Neutrophil (primary cell): Measurements from ENCODE around the gene MAP1LC3B.
"Not testable (repeated sequence)": the region's sequence is repeated elsewhere in the genome, so short reads cannot be mapped to it uniquely, and the experiment has no call there.

Source experiments
- H3K27ac ChIP-seq: fragments of 200-600 bp; sonication (generic); 2 replicates; pipeline ENCODE4 v1.5.1; 2016; ENCODE audit warnings: mild to moderate bottlenecking, moderate library complexity
- H3K27me3 ChIP-seq: fragments of 200-600 bp; sonication (generic); 2 replicates; pipeline ENCODE4 v1.6.0; 2016; ENCODE audit warnings: mild to moderate bottlenecking
- H3K36me3 ChIP-seq: fragments of 200-600 bp; sonication (generic); 2 replicates; pipeline ENCODE4 v1.5.1; 2017
- H3K4me1 ChIP-seq, 2 experiments: fragments of 200-600 bp in 1 of 2; sonication (generic) in 1 of 2; 1 replicate in 1 of 2; 2 replicates in 1 of 2; pipeline versions ENCODE4 v1.5.1 to v1.6.1; 2013 to 2016; ENCODE audit warnings: low read depth in 1 of 2, low read length in 1 of 2, mild to moderate bottlenecking in 1 of 2, moderate library complexity in 1 of 2; ENCODE audit not compliant: control insufficient read depth in 1 of 2, insufficient read depth in 1 of 2
- H3K4me3 ChIP-seq, 2 experiments: fragments of 200-600 bp in 1 of 2; sonication (generic) in 1 of 2; 1 replicate in 1 of 2; 2 replicates in 1 of 2; pipeline ENCODE4 v1.5.1; 2013 to 2016; ENCODE audit warnings: low read depth in 1 of 2, low read length in 1 of 2, mild to moderate bottlenecking in 1 of 2, moderate library complexity in 1 of 2
- H3K9me3 ChIP-seq: fragments of 200-600 bp; sonication (generic); 2 replicates; pipeline ENCODE4 v1.5.1; 2016
- CTCF ChIP-seq: fragments of 200-600 bp; sonication (generic); IDR thresholded peaks from 2 replicates; pipeline ENCODE4 v1.5.1; 2016; ENCODE audit warnings: antibody characterized with exemption

Gene MAP1LC3B

GRCh38 chr16:87358250-87358649, 33.9 kb upstream of the MAP1LC3B start:
- H3K27ac ChIP-seq = no peak overlapping the region
- no peaks in the 10 kb centered on the region for H3K36me3 ChIP-seq
- H3K9me3 ChIP-seq = no peaks in the 10 kb centered on the region
- no peaks in the 10 kb centered on the region for H3K4me1 ChIP-seq
- no peak overlapping the region for H3K4me3 ChIP-seq
- H3K27me3 ChIP-seq = no peaks in the 10 kb centered on the region
- no peak for TF ChIP-seq CTCF

GRCh38 chr16:87358696-87359095, 33.4 kb upstream of the MAP1LC3B start:
- Histone ChIP-seq H3K4me3 (no peak overlapping the region), H3K27me3 (no peaks in the 10 kb centered on the region), H3K27ac (no peak overlapping the region), H3K36me3 (no peaks in the 10 kb centered on the region), H3K9me3 (no peaks in the 10 kb centered on the region), H3K4me1 (no peaks in the 10 kb centered on the region)
- TF ChIP-seq CTCF = no peak

- Histone ChIP-seq H3K36me3 (no peaks in the 10 kb centered on the region), H3K9me3 (no peaks in the 10 kb centered on the region), H3K4me3 (no peak overlapping the region), H3K27me3 (no peaks in the 10 kb centered on the region), H3K27ac (no peak overlapping the region), H3K4me1 (peaks cover 0 to under 1% of the 10 kb centered on the region in 2 experiments)
- no peak for TF ChIP-seq CTCF
These were observed 33.0 kb upstream of the MAP1LC3B start for GRCh38 chr16:87359121-87359520.

- Histone ChIP-seq H3K36me3 (no peaks in the 10 kb centered on the region), H3K27me3 (no peaks in the 10 kb centered on the region), H3K9me3 (no peaks in the 10 kb centered on the region), H3K4me3 (no peak overlapping the region), H3K27ac (no peak overlapping the region), H3K4me1 (peaks cover 0 to 5% of the 10 kb centered on the region in 2 experiments)
- no peak for TF ChIP-seq CTCF
These were observed 31.1 kb upstream of the MAP1LC3B start for GRCh38 chr16:87360862-87361610.

- Histone ChIP-seq H3K27me3 (no peaks in the 10 kb centered on the region), H3K36me3 (no peaks in the 10 kb centered on the region), H3K27ac (no peak overlapping the region), H3K4me3 (no peak overlapping the region), H3K9me3 (no peaks in the 10 kb centered on the region), H3K4me1 (peaks cover 0 to 5% of the 10 kb centered on the region in 2 experiments)
- no peak for TF ChIP-seq CTCF
These were observed 30.1 kb upstream of the MAP1LC3B start for GRCh38 chr16:87361916-87362619.

GRCh38 chr16:87362828-87363559, 29.1 kb upstream of the MAP1LC3B start:
- not testable (repeated sequence) for H3K27me3 ChIP-seq, H3K36me3 ChIP-seq

More at GRCh38 chr16:87362828-87363559, 29.1 kb upstream of the MAP1LC3B start:
- not testable (repeated sequence) for H3K9me3 ChIP-seq, H3K4me3 ChIP-seq, H3K27ac ChIP-seq, H3K4me1 ChIP-seq
